Stimulated activated CD8-positive, alpha-beta memory T cell treated with anti-CD3 and anti-CD28 coated beads, Interleukin-2, amount 100 ng/mL, for 1 hour (primary cell): ENCODE measurements around the gene PPP1R11.
A peak's percentile ranks its signal among the peaks of the same experiment; 100 is the strongest.
"Not testable (repeated sequence)": the region's sequence is repeated elsewhere in the genome, so short reads cannot be mapped to it uniquely, and the experiment has no call there.

ENCODE experiments used
- DNase-seq, 2 donors: peaks; one replicate each; pipeline ENCODE4 v3.0.0-alpha.2; 2020; ENCODE audit warnings: low read depth in 2 of 2

PPP1R11 gene

GRCh38 chr6:30097902-30098768, 31.1 kb downstream of the PPP1R11 start:
- DNase-seq: no peak

GRCh38 chr6:30100154-30100553, 33.2 kb downstream of the PPP1R11 start:
- no peak for DNase-seq

- no peak for DNase-seq
Observed at GRCh38 chr6:30100585-30101443, 33.8 kb downstream of the PPP1R11 start.

GRCh38 chr6:30101444-30102413, 34.7 kb downstream of the PPP1R11 start:
- DNase-seq: peak; percentile 14 to 20

- DNase-seq: no peak
Observed at GRCh38 chr6:30102414-30102969, 35.5 kb downstream of the PPP1R11 start.

GRCh38 chr6:30102970-30103871, 36.2 kb downstream of the PPP1R11 start:
- peak; percentile 62 to 65 for DNase-seq

GRCh38 chr6:30103872-30104179, 36.8 kb downstream of the PPP1R11 start:
- DNase-seq: no peak

- no peak for DNase-seq
Observed at GRCh38 chr6:30104661-30105060, 37.7 kb downstream of the PPP1R11 start.

GRCh38 chr6:30111266-30111856, 44.4 kb downstream of the PPP1R11 start:
- DNase-seq: no peak

GRCh38 chr6:30112402-30112994, 45.5 kb downstream of the PPP1R11 start:
- DNase-seq: no peak

- no peak for DNase-seq
Observed at GRCh38 chr6:30113003-30113759, 46.2 kb downstream of the PPP1R11 start, which contains the start of gene TRIM31. TRIM31 (minus strand) TSS chr6:30113090; CDS start chr6:30112805, 285 bp downstream.

- no peak for DNase-seq
Observed at GRCh38 chr6:30113841-30114240, 46.8 kb downstream of the PPP1R11 start.

- DNase-seq: no peak
Observed at GRCh38 chr6:30116724-30117123, 49.7 kb downstream of the PPP1R11 start.

GRCh38 chr6:30118691-30119090, 51.7 kb downstream of the PPP1R11 start:
- not testable (repeated sequence) for DNase-seq
